ENCODE measurements around the gene CTXND1.
A peak's percentile ranks its signal among the peaks of the same experiment; 100 is the strongest.

The CTXND1 gene

GRCh38 chr15:80210611-80211573 is 41.1 kb downstream of the CTXND1 start:
- no peak for DNase-seq

GRCh38 chr15:80208758-80209734 is 43.0 kb downstream of the CTXND1 start:
- no peak for DNase-seq

GRCh38 chr15:80207887-80208286 is 44.1 kb downstream of the CTXND1 start:
- DNase-seq: no peak

- DNase-seq: no peak
Measured at GRCh38 chr15:80204231-80204630, 47.8 kb downstream of the CTXND1 start.

GRCh38 chr15:80203361-80203885 is 48.6 kb downstream of the CTXND1 start:
- DNase-seq: no peak

GRCh38 chr15:80202641-80203360 is 49.2 kb downstream of the CTXND1 start:
- no peak for DNase-seq

- no peak for DNase-seq
Measured at GRCh38 chr15:80202016-80202315, 50.0 kb downstream of the CTXND1 start.

GRCh38 chr15:80201256-80202015 is 50.6 kb downstream of the CTXND1 start:
- DNase-seq: no peak

- no peak for DNase-seq
Measured at GRCh38 chr15:80199869-80200268, 52.1 kb downstream of the CTXND1 start.

- no peak for DNase-seq
Measured at GRCh38 chr15:80199366-80199765, 52.6 kb downstream of the CTXND1 start.

- DNase-seq: no peak
Measured at GRCh38 chr15:80194914-80195313, 57.1 kb downstream of the CTXND1 start.

- no peak for DNase-seq
Measured at GRCh38 chr15:80194186-80194585, 57.8 kb downstream of the CTXND1 start.

- DNase-seq: no peak
Measured at GRCh38 chr15:80191897-80192595, 60.0 kb downstream of the CTXND1 start.

GRCh38 chr15:80191198-80191597 is 60.8 kb downstream of the CTXND1 start:
- DNase-seq: no peak

GRCh38 chr15:80188251-80188650 is 63.8 kb downstream of the CTXND1 start:
- no peak for DNase-seq

GRCh38 chr15:80186597-80186996 is 65.4 kb downstream of the CTXND1 start:
- no peak for DNase-seq

- no peak for DNase-seq
Measured at GRCh38 chr15:80186066-80186465, 65.9 kb downstream of the CTXND1 start.

- DNase-seq: no peak
Measured at GRCh38 chr15:80185152-80185551, 66.9 kb downstream of the CTXND1 start.

GRCh38 chr15:80184554-80184953 is 67.5 kb downstream of the CTXND1 start:
- DNase-seq: no peak

GRCh38 chr15:80183886-80184285 is 68.1 kb downstream of the CTXND1 start:
- peak in 10 of 58 donors; percentile 2 to 33 (median 7) for DNase-seq
